Renal cortical epithelial cell (primary cell): ENCODE results near the gene ABHD12B. TPM values are rescaled to one million over a fixed set of nuclear protein-coding genes. Genes with fewer than 3 reads are reported as not detected.
"Not testable (repeated sequence)": the region's sequence is repeated elsewhere in the genome, so short reads cannot be mapped to it uniquely, and the experiment has no call there.

Source experiments
- DNase-seq: peaks from one replicate; pipeline ENCODE4 v3.0.0-alpha.2; 2011; ENCODE audit warnings: low read depth
- total RNA-seq: library from RNA; depleted of rRNA; stranded (reverse); fragments of >200 nt; gene quantifications from 2 replicates; pipeline ENCODE4 v1.2.3, GENCODE V29; 2014

The ABHD12B gene
- total RNA-seq, 1 donor from 2014 or later: not detected

DNA sequence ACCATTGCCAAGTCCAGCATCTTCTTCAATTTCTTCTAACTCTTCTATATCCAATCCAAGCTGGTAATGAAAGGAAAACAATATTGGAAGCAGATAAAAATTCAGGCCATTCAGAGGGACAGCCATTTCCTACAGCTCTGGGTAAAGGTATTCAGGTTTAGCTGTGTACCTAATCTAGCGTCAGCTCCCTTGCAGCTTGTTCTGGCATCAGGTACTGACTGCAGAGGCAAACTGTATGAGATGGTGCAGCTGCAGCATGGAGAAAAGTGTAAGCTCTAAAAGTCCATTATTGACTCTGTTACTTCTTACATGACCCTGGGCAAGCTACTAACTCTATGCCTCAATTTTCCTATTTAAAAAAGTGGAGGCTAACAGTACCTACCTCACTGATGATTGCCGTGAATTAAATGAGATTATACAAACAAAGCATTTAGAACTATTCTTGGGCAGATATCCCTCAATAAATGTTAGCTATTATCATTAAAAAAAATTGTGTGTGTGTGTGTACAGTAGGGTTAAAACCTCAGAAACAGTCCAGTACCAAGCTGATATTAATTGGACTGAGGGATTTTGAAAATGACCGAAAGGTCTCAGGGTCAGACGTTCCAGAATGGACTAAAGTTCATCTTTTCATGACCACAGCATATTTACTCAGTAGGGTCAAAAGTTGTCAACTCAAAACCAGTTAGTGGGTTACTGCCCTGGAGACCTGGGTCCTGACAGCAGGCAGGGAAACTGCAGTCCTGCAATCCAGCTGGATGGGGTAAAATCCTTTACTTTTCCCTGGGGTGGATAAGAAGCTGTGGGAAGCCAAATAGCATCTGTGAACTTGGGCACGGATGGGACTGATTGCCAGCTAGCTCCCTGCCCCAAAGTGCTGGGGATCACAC, 63.5 kb downstream of the ABHD12B start:
- DNase-seq: no peak

DNA sequence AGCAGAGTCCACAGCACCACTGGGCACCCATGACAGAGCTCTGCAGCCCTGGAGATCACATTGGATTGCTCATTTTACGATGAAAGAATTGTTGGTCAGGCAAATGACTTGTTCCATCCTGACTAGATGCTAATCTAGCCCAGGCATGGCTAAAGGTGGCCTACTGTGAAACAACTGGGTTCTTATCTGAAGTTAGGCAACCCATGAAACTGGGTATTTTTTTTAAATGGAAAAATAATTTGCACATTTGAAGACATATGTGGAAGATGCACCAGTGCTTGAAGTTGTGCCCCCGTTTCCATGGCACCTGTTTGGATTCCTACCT, 64.1 kb downstream of the ABHD12B start:
- DNase-seq: no peak

DNA sequence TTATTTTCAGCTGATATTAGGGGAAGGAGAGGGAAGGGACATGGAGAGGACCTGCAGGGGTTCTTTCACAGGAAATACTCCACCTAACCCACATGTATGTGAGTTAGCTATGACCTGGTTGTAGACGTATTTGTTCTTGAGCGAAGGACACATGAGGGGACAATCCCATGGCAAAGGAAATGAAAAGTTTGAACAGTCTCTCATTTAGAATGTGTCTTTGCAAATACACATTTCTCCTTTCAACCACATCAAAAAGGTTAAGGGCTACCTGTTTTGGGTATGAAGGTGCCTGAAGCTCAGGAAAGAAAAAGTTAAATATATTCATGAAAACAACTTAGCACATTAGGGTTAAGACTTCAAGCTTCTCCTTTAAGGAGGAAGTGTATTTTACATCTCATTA, 65.0 kb downstream of the ABHD12B start:
- no peak for DNase-seq

DNA sequence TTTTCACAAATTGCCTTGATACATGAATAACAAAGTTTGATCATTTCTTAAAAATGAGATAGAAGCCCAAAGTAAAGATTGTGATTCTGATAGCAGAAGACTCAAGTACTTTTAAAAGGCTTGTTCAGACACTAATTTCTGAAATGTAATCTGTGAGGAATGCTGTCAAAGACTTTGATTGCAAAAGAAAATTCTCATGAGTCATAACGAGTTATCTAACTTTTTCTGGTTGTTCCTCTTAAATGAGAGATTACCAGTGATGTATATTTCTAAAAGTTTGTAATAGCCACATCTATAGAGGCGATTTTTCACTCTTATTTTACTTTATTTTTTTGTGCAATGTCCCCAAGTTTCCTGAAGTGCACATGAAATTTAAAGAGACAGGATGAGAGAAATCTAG, 65.5 kb downstream of the ABHD12B start:
- DNase-seq: peak; percentile 71

DNA sequence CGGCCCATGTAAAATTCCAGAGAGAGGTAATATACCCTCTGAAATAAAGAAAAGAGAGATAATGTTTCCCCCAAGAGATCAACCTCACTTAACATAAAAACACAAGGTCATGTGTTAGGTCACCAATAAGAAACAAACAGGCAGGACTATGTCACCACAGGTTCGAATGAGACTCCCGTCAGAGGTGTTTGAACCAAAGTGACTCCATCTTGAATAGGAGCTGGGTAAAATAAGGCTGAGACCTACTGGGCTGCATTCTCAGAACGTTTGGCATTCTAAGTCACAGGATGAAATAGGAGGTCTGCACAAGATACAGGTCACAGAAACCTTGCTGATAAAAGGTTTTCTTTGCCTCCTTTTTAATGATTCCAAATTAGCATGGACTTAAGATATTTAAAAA, 65.9 kb downstream of the ABHD12B start:
- DNase-seq: no peak

DNA sequence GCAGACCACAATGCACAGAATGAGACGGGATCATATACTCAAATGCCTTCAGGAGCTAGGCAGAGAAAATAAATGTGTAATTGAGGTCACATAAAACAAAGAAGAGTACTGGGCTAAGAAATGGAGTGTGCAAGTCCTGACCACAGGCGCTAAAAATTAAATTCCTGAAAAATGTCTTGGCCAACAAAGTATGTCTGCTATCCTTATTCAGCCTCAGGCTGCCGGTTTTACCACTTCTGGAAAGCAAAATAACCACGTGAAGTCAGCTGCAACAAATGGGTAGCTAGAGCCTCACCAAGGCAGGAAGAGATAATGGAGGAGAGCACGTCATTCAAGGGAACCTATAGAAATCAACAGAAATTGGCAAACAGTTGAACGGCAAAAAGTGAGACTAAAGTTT, 69.3 kb downstream of the ABHD12B start:
- peak; percentile 37 for DNase-seq

DNA sequence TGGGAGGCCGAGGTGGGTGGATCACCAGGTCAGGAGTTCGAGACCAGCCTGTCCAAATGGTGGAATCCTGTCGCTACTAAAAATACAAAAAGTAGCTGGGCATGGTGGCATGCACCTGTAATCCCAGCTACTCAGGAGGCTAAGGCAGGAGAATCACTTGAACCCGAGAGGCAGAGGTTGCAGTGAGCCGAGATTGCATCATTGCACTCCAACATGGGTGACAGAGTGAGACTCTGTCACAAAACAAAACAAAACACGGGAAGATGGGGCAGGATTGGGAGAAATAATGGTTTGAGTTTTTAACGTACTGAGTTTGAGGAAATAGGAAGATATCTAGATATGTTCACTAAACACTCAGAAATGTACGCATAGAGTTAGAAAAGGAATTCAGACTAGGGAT, 69.8 kb downstream of the ABHD12B start:
- DNase-seq: not testable (repeated sequence)

DNA sequence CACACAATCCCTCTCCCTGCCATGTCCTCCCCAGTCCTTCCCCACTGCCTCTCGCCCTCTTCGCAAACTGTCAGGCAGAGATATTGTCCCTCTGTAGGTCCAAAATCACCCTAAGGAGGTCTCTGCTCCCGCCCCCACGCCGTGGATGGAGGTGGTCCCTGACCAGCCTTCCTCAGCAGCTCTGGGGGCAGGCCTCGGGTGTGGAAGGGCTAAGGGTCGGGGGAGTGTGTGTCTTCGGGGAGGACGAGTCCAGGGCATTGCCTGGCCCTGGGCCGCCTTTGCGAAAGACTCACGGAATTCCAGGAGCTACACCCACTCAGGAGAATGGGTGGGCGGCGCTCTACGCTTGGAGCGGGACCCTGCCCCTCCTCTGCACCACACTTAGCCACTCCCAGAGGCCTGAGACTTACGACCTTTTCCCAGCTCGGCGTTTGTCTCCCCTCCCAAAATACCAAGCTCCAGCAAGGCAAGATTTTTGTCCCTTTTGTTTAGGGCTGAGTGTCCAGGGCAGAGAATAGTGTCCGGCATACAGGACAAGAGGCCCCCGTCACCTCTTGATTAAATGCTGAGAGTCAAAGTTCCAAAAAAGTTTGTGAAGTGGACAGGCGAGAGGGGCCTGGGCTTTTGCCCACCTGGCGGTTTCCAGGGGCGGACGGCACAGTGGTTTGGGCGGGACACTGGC, 71.5 kb downstream of the ABHD12B start:
- DNase-seq: peak; percentile 49

DNA sequence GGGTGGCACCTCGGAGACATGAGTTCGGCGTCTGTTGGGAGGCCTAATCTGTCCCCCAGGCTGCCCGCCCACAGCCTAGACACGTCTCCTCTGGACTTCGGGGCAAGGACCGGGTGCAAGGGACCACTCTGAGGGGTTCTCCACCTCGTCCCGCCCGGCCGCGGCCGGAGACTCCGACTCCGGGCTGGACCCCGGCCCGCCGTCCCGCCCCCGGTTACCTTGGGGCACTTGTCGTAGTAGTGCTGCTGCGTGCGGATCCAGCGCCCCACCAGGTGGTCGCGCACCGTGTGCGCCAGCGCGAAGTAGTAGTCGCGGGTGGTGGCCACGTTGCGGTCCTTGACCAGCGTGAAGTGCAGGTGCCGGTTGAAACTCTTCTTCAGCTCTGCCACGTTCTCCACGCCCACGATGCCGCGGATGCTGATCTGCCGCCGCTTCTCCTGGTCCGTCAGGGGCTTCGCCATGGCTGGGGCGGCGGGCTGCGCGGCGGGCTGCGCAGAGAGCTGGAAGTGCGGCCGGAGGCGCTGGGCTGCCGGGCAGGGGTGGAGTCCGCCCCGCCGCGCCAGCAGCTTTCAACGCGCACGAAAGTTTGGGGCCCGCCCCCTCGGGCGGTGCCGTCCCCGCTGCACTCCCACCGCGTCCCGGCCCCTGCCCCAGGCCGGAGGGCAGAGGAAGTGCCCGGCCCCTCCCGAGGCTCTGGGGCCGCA, 72.2 kb downstream of the ABHD12B start, which contains the start of gene PYGL:
Gene PYGL, minus strand, starts transcription at position 541 of the 704 bp plus-strand sequence. Its CDS starts 80 bp downstream, at position 461.
- DNase-seq: no peak

DNA sequence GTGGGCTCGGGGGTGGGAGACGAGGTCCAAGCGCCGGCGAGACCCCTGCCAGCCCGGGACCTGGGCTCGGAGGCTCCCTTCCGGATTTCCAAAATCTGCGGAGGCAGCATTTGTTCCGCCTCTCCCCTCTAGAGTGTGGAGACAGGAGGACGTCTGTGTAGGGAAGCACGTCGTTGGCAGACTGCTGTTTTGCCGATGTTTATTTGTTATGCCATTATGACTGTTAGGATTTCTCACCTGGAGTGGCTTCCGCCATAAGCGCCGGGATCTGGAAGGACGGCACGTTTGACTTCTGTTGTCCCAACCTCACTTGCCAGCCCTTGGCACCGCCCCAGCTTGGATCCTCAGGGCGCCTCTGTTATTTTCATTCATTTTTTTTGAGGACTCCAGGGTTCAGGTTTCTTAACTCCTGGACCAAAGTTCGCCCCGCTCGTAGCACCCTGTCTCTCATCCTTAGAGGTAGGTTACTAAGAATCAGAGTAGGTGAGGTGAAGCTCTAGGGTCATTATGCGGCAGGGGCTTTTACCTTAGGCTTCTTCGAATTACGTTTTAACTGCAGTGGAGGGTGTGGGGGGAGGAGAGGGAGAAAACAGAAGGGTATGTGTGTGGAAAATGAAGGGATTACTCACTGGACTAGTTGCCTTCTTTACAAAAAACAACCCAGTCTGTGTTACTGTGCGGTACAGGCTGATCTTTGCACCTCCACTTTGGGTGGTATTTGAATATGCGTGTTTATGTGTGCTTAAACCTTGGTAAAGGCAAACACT, 73.0 kb downstream of the ABHD12B start:
- DNase-seq: peak; percentile 63

DNA sequence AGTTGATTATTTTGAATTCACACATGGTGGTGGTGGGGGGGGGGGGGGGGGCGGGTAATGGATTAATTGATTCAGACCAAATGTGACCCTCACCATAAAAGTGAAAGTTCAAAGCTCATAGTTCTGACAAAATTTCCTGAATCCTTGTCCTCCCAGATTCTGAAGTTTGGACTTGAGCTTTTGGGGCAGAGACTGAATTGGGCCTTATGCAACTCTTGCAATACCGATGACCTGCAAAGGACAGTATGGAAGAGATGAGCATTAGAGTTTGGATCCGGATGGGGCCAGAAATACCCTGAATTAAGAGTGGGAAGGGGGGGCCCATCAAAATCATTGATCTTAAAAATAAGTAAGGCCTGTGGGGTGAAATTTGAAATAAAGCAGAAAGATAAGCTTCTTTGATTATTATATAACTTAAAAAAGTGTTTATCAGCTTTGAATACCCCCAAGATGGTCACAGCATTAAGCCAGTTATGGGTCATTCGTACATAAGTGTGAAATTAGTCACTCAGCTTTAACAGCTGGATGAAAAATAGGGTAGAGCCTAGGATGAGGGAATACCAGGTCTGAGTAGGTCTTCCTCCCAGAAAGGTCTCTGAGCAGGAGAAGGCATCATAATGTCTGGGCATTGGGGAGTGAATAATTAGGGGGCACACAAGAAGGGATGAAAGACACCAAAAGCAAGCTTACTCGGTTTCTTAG, 74.5 kb downstream of the ABHD12B start:
- DNase-seq: no peak

DNA sequence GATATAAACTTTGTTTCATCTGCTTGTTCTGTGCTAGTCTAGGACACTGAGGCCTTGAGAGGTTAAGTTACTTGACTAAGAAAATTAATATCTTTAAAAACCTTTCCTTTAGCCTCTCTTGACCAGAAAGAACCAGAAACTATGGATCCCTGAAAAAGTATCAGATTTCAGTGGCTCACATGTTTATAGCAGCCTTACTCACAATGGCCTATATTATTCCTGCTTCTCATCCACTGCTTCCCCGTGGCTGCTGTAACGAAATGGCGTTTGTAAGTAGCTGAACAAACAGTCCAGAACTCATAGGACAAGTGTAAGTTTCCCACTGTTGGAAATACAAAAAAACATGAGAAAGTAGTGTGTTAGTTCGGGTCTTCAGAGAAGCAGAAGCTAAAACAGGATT, 75.6 kb downstream of the ABHD12B start:
- DNase-seq: peak; percentile 26

DNA sequence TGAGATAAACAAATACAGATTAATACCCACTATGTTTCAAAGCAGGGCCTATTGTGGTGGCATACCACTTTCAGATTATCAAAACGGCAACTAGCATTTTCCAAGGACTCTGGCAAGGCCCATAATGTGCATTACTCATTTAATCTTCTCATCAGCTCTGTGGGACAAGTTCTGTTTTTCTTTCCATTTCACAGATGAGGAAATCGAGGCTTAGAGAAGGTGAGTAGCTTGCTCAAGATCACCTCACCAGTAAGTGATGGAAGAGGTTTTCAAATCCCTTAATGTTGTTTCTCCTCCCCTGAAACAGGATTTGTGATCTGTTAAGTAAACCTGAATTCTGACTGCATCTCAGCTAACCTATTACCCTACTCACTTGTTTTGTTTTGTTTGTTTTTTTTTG, 76.4 kb downstream of the ABHD12B start:
- no peak for DNase-seq

DNA sequence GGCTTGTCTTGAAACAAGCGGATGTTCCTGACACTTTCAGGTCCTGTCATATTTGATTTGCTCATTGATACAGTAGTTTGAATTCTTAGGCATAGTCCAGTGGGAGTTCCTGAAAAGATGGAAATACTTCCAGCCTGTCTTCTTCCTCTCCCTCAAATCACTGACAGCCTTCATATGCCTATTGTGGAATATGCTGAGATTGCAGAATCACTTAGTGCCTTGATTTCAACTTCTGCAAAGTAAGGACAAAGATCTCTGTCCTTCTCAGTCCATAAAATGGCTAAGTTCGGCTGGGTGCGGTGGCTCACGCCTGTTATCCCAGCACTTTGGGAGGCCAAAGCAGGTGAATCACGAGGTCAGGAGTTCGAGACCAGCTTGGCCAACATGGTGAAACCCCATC, 79.2 kb downstream of the ABHD12B start:
- DNase-seq: no peak

DNA sequence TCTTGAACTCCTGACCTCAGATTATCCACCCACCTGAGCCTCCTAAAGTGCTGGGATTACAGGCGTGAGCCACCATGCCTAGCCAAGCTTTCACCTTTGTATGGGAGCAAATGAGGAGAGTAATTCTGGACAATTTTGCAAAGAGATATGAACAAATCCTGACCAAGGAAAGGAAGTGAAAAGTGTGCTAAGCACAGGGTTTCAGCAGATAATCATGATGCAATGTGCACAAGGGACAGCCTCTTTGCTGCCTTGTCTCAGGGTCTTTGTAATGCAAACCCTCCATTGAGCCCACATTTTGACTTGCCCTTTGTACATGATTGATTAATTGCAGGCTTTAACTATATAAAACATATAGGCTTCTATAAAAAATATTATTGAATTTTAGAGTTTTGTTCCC, 81.6 kb downstream of the ABHD12B start:
- no peak for DNase-seq

Other genes starting within 250 kb of the ABHD12B start
- 32.3 and 32.6 TPM in 2 replicates for gene SAV1, start 203.7 kb upstream of the ABHD12B start, total RNA-seq
- gene NIN, start 40.9 kb upstream of the ABHD12B start, total RNA-seq: 30.0 and 78.2 TPM in 2 replicates
- 112 and 202 TPM in 2 replicates for gene PYGL, start 72.4 kb downstream of the ABHD12B start, total RNA-seq
- 0.69 and 2.9 TPM in 2 replicates for gene TRIM9, start 223.1 kb downstream of the ABHD12B start, total RNA-seq